ENCODE data around the gene CFDP1.
"Not testable (repeated sequence)": the region's sequence is repeated elsewhere in the genome, so short reads cannot be mapped to it uniquely, and the experiment has no call there.

Gene CFDP1

GRCh38 chr16:75432828-75433731, at the start of gene CFDP1:
CFDP1 (minus strand) TSS chr16:75433503; CDS start chr16:75433352, 151 bp downstream.
- FAIRE-seq: no peak

DNA sequence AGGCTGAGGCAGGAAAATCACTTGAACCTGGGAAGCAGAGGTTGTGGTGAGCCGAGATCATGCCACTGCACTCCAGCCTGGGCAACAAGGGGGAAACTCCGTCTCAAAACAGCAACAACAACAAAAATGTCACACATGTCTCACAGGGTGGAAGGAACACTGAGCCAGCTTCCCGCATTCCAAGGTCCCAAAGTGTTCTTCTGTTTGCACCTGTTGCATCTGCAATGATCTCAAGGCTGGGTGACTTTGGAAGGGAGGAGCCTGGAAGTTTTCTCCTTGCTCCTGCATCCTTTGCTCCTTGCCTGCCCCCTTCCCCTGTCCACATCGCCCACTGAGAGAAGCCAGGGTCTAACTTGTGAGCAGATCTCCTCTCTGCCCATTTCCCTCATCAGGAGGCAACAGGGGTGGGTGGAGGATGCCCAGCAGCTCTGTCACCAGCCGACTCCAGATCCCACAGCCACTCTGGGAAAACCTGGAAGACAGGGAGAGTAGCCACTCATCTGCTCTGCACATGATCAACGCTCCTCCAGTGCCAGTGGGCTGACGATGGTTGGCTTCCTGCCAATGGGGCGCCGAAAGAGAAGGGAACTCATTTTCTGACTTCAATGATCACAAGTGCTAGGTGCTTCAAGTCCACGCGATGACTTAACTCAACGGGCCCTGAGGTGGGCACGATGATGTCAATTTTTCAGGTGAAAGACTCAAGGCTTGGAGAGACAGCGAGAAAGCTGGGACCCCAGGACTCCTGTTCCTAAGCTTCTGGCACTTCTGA, 49.3 kb upstream of the CFDP1 start:
- no peak for FAIRE-seq

GRCh38 chr16:75481475-75481874, 48.2 kb upstream of the CFDP1 start:
- no peak for FAIRE-seq

- FAIRE-seq: no peak
Measured at GRCh38 chr16:75479421-75479990, 46.2 kb upstream of the CFDP1 start.

- FAIRE-seq: no peak
Measured at GRCh38 chr16:75478480-75479345, 45.4 kb upstream of the CFDP1 start.

DNA sequence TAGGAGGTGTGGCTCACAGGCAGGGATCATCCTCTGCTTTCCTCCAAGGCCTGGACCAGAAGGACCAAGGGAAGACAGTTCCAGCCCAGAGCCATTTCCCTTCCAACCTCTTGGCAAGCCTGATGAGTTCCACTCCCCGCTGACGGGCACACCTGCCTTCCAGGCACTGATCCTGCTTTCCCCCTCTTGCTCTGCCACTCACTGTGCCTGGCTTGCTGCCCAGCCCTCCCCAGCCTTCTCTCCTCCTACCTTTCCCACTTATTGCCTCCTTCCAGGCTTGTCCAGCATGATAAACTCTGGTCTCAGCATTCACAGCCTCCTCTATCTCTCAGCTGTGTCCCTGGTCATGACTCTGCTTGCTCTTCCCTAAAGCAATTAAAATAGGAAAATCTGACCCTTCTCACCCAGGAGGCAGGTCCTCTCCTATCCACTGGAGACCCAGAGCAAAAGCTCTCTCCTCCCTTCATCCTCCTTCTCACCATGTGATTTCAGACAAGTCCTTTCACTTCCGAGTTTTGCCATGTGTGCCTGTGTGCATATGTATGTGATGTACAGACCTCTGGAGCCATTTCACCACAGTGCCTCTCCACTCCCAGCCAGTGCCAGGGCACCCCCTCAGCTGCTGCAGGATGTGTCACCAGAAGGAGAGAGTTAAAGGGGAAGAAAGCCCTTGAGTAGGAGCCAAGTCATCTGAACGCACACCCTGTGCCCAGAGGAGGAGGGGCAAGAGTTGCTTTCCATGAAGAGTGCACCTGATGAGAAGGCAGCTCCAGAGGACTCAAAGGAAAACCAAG, 44.6 kb upstream of the CFDP1 start:
- FAIRE-seq: no peak

DNA sequence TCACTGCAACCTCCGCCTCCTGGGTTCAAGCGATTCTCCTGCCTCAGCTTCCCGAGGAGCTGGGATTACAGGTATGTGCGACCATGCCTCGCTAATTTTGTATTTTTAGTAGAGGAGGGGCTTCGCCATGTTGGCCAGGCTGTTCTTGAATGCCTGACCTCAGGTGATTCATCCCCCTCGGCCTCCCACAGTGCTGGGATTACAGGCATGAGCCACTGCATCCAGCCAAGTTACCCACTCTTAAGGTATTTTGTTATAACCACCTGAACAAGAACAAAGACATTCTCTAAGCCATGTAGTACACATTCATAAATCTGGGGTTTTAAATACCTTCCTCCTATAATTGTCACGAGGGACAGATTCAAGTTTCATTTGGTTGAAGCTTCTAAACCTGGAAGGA, 43.5 kb upstream of the CFDP1 start:
- FAIRE-seq: no peak

DNA sequence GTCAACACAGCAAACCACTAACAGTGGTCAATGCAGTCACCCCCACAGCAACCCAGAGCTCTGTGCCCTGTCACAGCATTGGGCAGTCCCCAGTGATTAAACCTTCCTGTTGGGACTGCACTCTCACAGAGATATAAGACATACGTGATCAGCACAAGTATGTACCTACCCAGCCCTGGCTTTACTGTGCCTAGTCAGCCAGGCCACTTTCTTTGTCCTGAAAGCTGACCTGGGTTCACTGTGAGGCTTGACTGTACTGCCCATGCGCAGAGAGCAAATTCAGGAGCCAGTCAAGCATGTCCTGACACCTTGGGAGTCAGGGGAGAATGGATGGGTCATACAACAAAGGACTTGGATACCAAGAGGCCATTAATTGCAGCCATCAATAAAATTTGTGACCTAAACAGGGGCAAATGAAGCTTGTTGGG, 42.1 kb upstream of the CFDP1 start:
- FAIRE-seq: no peak

DNA sequence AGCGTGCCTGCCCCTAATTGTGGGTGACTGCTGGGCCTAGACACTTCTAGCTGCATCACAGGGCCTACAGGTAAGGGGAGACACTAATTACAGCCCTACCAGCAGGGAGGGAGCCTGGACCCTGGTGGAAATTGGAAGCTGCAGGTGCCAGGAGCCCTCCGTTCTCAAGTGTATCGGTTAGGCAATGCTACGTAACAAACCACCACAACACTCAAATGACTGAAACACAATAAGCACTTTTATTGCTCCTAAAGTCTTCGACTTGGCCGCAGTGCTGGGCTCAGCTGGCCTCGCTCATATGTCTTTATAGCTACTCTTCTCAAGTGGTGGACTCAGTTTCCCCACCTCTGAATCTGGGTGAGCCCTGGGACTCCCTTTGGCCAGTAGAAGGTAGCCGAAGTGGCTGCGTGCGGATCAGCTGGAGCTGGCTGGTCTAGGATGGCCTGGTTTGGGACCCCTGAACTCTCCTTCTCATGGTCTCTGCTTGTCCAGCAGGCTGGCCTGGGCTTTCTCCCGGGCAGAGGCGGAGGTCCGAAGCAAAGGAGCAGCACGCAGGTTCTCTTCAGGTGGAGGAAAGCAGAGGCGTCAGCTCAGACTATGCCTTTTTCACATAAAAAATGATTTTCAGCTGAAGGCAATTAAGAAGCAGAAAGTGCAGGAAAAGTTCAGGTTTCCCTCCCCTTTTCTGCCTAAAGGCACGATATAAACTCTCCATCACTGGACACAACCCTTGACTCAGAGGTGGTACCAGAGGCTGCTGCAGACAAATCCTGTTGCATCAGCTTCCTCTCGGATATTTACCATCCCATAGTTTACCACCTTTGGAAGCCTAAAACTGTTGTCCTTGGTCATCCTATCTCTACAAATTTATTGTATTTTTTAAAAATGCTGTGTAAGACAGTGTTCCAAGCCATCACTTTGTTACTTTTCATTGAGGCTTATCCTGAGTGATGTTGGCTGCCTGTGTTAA, 39.9 kb upstream of the CFDP1 start:
- FAIRE-seq: no peak

- FAIRE-seq: no peak
Measured at GRCh38 chr16:75471723-75472633, 38.7 kb upstream of the CFDP1 start.

- no peak for FAIRE-seq
Measured at GRCh38 chr16:75466760-75467159, 33.5 kb upstream of the CFDP1 start.

GRCh38 chr16:75464122-75464918, 31.0 kb upstream of the CFDP1 start, which contains the start of gene TMEM170A:
TMEM170A (minus strand) TSS chr16:75464689; CDS start chr16:75464600, 89 bp downstream.
- no peak for FAIRE-seq

DNA sequence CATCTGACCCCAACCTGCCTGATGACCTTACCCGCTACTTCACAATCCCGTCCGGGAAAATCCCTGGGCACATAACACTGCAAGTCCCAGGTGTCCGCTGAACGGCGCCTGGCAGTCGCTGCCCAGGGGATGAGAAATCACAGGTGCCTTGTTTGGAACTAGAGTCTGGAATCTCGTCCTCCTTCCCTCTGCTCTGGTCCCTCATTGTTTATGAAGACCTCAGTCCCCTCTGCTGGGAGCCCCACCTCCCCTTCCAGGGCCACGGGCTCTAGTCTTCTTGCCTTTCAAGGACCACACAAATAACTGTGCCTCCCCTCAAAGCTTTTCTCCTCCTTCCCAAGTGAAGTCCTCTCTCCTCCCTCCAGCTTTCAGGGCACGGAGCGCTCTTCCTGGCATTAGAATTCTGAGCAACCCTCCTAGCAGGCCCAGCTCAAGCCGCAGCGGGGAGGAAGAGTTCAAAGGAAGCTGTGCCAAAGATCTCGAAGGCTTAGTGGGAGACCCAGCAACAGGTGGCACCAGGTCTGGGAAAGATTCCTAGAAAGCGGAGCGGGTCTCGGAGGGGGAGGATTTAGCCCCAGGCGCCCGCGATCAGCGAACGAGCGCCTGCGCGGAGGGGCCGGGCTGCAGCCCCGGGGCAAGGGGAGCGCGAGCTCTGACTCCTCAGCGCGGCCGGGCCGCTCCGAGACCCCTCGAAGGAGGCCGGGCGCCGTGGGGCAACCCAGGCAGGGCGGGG, 30.3 kb upstream of the CFDP1 start:
- FAIRE-seq: not testable (repeated sequence)

GRCh38 chr16:75462806-75463205, 29.5 kb upstream of the CFDP1 start:
- no peak for FAIRE-seq

DNA sequence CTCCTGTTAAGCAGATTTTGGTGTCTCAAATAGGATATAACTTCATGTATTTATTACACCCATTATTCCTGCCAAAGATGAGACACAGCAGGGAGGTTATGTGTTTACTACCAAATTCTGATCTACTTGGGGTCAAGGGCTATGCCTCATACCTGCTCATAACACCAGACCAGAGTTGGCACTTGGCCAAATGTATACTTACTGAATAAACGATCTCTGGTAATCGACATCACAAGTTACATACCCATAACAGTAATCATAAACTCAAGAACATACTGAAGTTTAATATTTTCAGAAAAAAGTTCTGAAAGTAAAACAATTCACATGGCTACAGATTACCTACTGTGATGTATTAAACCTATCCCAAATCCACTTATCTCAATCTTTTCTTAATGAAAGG, 28.3 kb upstream of the CFDP1 start:
- FAIRE-seq: no peak

- no peak for FAIRE-seq
Measured at GRCh38 chr16:75460446-75460845, 27.1 kb upstream of the CFDP1 start.

DNA sequence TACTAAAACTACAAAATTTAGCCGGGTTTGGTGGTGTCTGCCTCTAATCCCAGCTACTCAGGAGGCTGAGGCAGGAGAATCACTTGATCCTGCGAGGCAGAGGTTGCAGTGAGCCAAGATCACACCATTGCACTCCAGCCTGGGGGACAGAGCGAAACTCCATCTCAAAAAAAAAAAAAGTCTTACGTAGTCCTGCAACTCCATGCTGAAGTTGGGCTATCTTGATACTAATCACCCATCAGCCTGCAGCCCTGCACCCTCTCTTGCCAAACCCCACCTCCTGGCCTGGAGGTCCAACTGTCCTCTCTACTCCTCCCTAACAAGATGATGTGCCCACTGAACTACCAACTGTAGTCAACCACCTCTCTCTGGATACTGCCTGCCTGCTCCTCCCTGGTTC, 26.4 kb upstream of the CFDP1 start:
- FAIRE-seq: no peak

GRCh38 chr16:75458439-75458838, 25.1 kb upstream of the CFDP1 start:
- FAIRE-seq: no peak

All from colon (tissue), 2 donors.